ENCODE measurements around the gene UCK1. TPM values are rescaled to one million over a fixed set of nuclear protein-coding genes. Genes with fewer than 3 reads are reported as not detected.

The UCK1 gene
- total RNA-seq, 1 donor from 2014 or later: 23.0 TPM

DNA sequence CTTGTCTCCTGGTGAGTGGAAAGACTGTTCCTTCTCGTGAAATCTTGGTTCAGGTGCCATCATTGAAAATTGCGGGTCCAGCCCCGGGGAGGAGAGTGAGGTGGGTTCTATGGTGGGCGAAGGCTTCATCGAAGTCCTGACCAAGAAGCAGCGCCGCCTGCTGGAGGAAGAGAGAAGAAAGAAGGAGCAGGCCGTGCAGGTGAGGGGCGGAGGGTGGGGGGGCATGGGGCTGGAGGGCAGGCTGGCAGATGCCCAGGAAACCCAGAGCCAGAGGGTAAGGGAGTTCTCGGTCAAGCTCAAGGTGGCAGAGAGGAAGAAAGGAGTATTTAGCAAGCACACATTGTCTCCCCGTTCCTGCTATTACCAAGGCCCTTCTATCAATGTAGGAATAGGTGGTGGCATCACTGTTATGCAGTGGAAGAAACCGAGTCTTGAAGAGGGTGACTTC, 52.6 kb downstream of the UCK1 start:
- intact Hi-C loops (cut with micrococcal nuclease): loop anchor here (1.0 kb wide), 1 partner anchor 128 kb away; no protein-coding TSS in a partner anchor

DNA sequence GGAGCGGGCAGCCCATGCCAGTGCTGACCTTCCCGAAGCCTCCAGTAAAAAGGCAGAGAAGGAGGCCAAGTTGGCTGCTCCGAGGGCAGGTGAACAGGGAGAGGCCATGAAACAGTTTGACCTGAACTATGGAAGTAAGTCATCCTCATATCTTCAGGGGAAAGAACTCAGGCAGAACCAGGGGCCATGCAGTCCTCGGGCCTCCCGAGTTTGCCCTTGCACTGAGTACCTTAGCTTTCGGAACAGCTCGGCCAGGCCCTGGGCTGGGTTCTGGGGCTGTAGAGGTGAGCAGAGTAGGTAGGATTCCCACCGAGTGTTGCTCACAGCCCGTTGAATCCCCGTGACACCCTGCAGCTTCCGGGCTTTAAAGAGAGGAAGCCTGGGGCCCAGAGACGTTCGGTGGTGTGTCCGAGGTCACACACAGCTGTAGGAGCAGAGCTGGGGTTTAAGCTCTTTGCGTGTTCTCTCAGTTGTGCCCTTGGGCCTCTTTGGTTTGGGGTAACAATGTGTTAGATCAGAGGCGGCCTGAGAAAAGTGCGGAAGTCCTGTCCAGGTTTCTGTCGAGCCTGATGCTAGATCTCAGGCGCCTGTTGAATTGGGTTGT, 53.1 kb downstream of the UCK1 start:
- intact Hi-C loops (cut with micrococcal nuclease): loop anchor here (1.0 kb wide), 1 partner anchor 128 kb away; no protein-coding TSS in a partner anchor

DNA sequence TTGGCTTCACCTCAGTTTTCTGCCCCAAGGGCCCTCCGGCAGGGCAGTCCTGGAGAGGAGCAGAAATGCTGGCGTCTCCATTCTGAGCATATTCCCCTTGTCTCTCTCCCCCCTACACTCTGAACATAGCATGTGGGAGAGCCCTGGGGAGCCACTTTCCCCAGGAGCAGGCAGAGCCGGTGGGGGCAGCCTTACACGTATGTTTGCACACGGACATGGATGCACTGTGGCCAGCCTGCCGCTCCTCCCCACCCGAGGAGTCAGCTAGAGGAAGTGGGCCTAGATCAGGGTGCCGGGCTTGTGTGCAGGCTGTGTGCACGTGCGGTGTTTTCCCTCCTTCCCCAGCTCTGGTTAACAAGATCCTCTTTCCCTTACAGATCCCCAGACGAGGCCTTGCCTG, 53.7 kb downstream of the UCK1 start:
- intact Hi-C loops (cut with micrococcal nuclease): no loop called here

DNA sequence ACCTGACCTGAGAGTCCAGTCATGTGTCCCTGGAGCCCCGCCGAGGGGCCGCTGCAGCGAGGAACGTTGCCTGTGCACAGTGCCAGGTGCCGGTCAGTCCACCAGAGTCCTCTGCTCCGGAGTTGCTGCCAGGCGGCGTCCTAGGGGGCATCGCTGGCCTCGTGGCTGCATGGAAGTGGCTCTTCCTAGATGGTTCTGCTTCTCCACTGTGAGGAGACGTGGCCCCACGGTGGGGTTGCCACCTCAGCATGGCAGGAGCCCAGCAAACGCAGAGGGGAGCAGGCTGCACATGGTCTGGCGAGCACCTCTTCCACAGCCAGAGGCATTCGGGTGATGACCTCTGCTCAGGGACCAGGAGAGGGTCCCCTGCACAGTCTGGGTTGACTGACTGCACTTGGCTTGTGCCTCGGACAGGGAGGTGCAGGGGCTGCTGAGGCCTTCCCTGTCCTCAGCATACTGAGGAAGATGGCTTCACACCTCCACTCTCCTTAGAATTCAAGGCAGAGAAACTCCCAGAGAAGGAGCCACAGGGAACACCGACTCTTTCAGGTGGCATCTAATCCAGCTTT, 54.2 kb downstream of the UCK1 start:
- intact Hi-C loops (cut with micrococcal nuclease): no loop called here

DNA sequence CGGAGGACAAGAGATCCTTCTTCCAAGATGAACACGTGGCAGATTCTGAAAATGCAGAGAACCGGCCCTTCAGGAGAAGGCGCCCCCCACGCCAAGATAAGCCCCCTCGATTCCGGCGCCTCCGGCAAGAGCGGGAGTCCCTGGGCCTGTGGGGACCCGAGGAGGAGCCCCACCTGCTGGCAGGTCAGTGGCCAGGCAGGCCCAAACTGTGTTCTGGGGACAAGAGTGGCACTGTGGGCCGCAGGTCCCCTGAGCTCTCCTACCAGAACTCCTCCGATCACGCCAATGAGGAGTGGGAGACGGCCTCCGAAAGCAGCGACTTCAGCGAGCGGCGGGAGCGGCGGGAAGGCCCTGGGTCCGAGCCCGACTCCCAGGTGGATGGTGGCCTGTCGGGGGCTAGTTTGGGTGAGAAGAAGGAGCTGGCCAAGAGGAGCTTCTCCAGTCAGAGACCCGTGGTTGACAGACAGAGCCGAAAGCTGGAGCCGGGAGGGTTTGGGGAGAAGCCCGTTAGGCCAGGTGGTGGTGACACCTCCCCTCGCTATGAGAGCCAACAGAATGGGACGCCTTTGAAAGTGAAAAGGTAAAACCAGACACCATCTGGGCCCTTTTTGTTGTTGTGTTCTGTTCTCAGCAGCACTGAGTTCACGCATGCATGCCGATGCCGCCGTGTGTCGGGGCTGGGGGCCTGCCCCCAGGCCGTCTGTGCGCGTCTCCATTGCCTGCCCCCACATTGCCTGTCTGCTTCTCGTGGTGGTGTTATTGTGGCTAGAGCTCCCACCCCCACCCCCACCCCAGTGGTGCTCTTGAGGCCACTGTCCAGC, 54.9 kb downstream of the UCK1 start:
- intact Hi-C loops (cut with micrococcal nuclease): no loop called here

DNA sequence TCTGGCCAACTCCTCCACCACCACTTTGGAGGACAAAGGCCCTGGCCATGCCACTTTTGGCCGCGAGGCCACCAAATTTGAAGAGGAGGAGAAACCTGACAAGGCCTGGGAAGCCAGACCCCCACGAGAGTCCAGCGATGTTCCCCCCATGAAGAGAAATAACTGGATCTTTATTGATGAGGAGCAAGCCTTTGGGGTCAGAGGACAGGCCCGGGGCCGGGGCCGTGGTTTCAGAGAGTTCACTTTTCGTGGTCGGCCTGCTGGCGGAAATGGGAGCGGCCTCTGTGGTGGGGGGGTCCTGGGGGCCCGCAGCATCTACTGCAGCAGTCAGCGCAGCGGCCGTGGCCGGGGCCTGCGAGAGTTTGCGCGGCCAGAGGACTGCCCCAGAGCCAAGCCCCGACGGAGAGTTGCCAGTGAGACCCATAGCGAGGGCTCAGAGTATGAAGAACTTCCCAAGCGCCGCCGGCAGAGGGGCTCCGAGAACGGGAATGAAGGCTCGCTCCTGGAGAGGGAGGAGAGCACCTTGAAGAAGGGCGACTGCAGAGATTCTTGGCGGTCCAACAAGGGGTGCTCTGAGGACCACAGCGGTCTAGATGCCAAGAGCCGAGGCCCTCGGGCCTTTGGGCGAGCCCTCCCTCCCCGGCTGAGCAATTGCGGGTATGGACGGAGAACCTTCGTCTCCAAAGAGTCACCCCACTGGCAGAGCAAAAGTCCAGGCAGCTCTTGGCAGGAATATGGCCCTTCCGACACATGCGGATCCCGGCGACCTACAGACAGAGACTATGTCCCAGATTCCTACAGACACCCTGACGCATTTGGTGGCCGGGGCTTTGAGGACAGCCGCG, 55.7 kb downstream of the UCK1 start:
- intact Hi-C loops (cut with micrococcal nuclease): no loop called here

DNA sequence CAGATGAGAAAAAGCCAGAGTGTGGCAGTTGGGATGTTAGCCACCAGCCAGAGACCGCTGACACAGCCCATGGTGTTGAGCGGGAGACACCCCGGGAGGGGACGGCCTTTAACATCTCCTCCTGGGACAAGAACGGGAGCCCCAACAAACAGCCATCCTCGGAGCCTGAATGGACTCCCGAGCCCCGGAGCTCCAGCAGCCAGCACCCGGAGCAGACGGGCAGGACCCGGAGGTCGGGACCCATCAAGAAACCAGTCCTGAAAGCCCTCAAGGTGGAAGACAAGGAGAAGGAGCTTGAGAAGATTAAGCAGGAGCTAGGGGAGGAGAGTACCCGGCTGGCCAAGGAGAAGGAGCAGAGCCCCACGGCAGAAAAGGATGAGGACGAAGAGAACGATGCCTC, 56.4 kb downstream of the UCK1 start:
- intact Hi-C loops (cut with micrococcal nuclease): no loop called here

DNA sequence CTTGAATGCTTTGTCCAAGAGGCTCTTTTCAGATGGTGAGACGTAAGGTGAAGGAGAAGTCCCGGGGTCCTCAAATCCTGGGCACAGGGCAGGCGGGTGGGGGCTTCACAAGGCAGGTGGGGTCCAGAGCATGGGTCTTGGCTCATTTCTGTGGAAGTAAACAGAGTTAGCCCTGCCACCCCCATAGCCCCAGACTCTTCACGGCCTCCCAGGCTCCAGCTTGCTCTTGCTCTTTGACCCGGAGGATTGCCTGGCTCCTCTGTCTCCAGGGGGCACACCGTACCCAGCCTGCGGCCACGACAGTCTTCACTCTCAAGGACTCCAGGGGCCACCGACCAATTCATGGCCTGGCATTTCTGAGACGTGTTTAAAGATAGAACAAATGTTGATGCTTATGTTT, 57.2 kb downstream of the UCK1 start:
- intact Hi-C loops (cut with micrococcal nuclease): no loop called here

Other genes with a start within 250 kb of the UCK1 start
- gene PLPP7, start 241.5 kb downstream of the UCK1 start, total RNA-seq: not detected in 2 replicates
- gene PRRC2B, start 137.2 kb downstream of the UCK1 start, total RNA-seq: 174 TPM in 2 replicates
- 40.6 and 47.1 TPM in 2 replicates for gene POMT1, start 28.3 kb downstream of the UCK1 start, total RNA-seq
- not detected in 2 replicates for gene PRRT1B, start 14.3 kb upstream of the UCK1 start, total RNA-seq
- gene RAPGEF1, start 208.8 kb upstream of the UCK1 start, total RNA-seq: 217 and 222 TPM in 2 replicates

All from T-helper 1 cell treated with Interleukin-12 subunit alpha and Interleukin-12 subunit beta and Interleukin-4 antibody, amounts not matched to agents 30 ng/mL and 1 ng/mL, for 36 hours (primary cell).